H9 (cell line): Measurements from ENCODE around the gene TMCC1. TPM values are rescaled to one million over a fixed set of nuclear protein-coding genes. Genes with fewer than 3 reads are reported as not detected.

Experiments used
- DNase-seq: peaks from one replicate; pipeline ENCODE4 v3.0.0-alpha.2; 2017
- H2AFZ ChIP-seq: one replicate; pipeline ENCODE4 v1.6.1; 2013; ENCODE audit warnings: mild to moderate bottlenecking, low read length, control low read depth, moderate library complexity
- H2AK5ac ChIP-seq: 2 replicates; pipeline ENCODE4 v1.6.1; 2013; ENCODE audit warnings: low read length, control low read depth, mixed read lengths; ENCODE audit not compliant: insufficient read length
- H2BK120ac ChIP-seq: one replicate; pipeline ENCODE4 v1.6.1; 2013; ENCODE audit warnings: low read depth, mild to moderate bottlenecking, low read length, control low read depth, inconsistent platforms; ENCODE audit not compliant: poor library complexity, severe bottlenecking
- H2BK12ac ChIP-seq: 2 replicates; pipeline ENCODE4 v1.6.1; 2013; ENCODE audit warnings: low read length, control low read depth, mixed read lengths, low read depth; ENCODE audit not compliant: insufficient read length
- H2BK15ac ChIP-seq: 2 replicates; pipeline ENCODE4 v1.6.1; 2013; ENCODE audit warnings: low read depth, low read length, control low read depth
- H2BK20ac ChIP-seq: one replicate; pipeline ENCODE4 v1.6.1; 2013; ENCODE audit warnings: low read depth, mild to moderate bottlenecking, low read length, control low read depth, inconsistent platforms; ENCODE audit not compliant: poor library complexity, severe bottlenecking
- H2BK5ac ChIP-seq: 2 replicates; pipeline ENCODE4 v1.6.1; 2013; ENCODE audit warnings: low read length, control low read depth, mixed read lengths; ENCODE audit not compliant: insufficient read length
- H3K14ac ChIP-seq: 2 replicates; pipeline ENCODE4 v1.6.1; 2013; ENCODE audit warnings: low read length, control low read depth; ENCODE audit not compliant: insufficient read depth
- H3K18ac ChIP-seq: 2 replicates; pipeline ENCODE4 v1.6.1; 2013; ENCODE audit warnings: low read depth, mild to moderate bottlenecking, mixed read lengths, low read length, control low read depth; ENCODE audit not compliant: insufficient read length
- H3K23ac ChIP-seq: 2 replicates; pipeline ENCODE4 v1.6.1; 2013; ENCODE audit warnings: low read length, control low read depth, mixed read lengths, low read depth; ENCODE audit not compliant: insufficient read length
- H3K23me2 ChIP-seq: 2 replicates; pipeline ENCODE4 v1.6.1; 2013; ENCODE audit warnings: low read depth, mild to moderate bottlenecking, mixed read lengths, low read length, control low read depth; ENCODE audit not compliant: insufficient read length, poor library complexity, severe bottlenecking
- H3K27ac ChIP-seq: 2 replicates; pipeline ENCODE4 v1.5.1; 2013; ENCODE audit warnings: low read length, control low read depth, mixed read lengths, low read depth; ENCODE audit not compliant: insufficient read length
- H3K27me3 ChIP-seq: 2 replicates; pipeline ENCODE4 v1.6.1; 2013; ENCODE audit warnings: low read length, control low read depth, inconsistent platforms; ENCODE audit not compliant: insufficient read depth
- H3K4ac ChIP-seq: 2 replicates; pipeline ENCODE4 v1.6.1; 2013; ENCODE audit warnings: low read depth, mild to moderate bottlenecking, control low read depth, inconsistent platforms, low read length, moderate library complexity
- H3K4me1 ChIP-seq: 2 replicates; pipeline ENCODE4 v1.6.1; 2013; ENCODE audit warnings: low read length, control low read depth, inconsistent platforms; ENCODE audit not compliant: insufficient read depth
- H3K4me2 ChIP-seq: 2 replicates; pipeline ENCODE4 v1.6.1; 2013; ENCODE audit warnings: low read length, control low read depth, mixed read lengths; ENCODE audit not compliant: insufficient read length, insufficient read depth
- H3K56ac ChIP-seq: 2 replicates; pipeline ENCODE4 v1.6.1; 2013; ENCODE audit warnings: low read depth, mild to moderate bottlenecking, mixed read lengths, low read length, control low read depth; ENCODE audit not compliant: insufficient read length
- H3K79me1 ChIP-seq: 2 replicates; pipeline ENCODE4 v1.6.1; 2013; ENCODE audit warnings: low read depth, mild to moderate bottlenecking, moderate library complexity, low read length, control low read depth, inconsistent platforms; ENCODE audit not compliant: insufficient read depth, poor library complexity, severe bottlenecking
- H3K79me2 ChIP-seq: 2 replicates; pipeline ENCODE4 v1.6.1; 2013; ENCODE audit warnings: low read length, control low read depth, inconsistent platforms; ENCODE audit not compliant: insufficient read depth
- H3K9ac ChIP-seq: 2 replicates; pipeline ENCODE4 v1.6.1; 2013; ENCODE audit warnings: low read length, control low read depth, mixed read lengths; ENCODE audit not compliant: insufficient read length; ENCODE audit errors: extremely low read depth
- H3K9me3 ChIP-seq: one replicate; pipeline ENCODE4 v1.6.1; 2013; ENCODE audit warnings: low read depth, low read length, inconsistent platforms; ENCODE audit not compliant: control insufficient read depth
- H3T11ph ChIP-seq: one replicate; pipeline ENCODE4 v1.6.1; 2013; ENCODE audit warnings: mild to moderate bottlenecking, low read length, control low read depth, inconsistent platforms
- H4K20me1 ChIP-seq: one replicate; pipeline ENCODE4 v1.6.1; 2013; ENCODE audit not compliant: control insufficient read depth, insufficient read length, insufficient read depth
- H4K5ac ChIP-seq: 2 replicates; pipeline ENCODE4 v1.6.1; 2013; ENCODE audit warnings: low read depth, mild to moderate bottlenecking, mixed read lengths, low read length, control low read depth; ENCODE audit not compliant: insufficient read length
- H4K8ac ChIP-seq: replicated peaks from 2 replicates; pipeline ENCODE4 v1.6.1; 2013; ENCODE audit warnings: low read length, control low read depth, mixed read lengths, low read depth; ENCODE audit not compliant: insufficient read length
- H4K91ac ChIP-seq: 2 replicates; pipeline ENCODE4 v1.6.1; 2013; ENCODE audit warnings: low read depth, mild to moderate bottlenecking, moderate library complexity, mixed read lengths, low read length, control low read depth; ENCODE audit not compliant: insufficient read length
- H3K27ac Mint-ChIP-seq, 3 experiments: 2 replicates in 2 of 3; 3 replicates in 1 of 3; pipeline ENCODE4 v1.8.0; 2020 to 2021; ENCODE audit warnings: mixed read lengths in 3 of 3, mild to moderate bottlenecking in 1 of 3, moderate library complexity in 1 of 3
- H3K27me3 Mint-ChIP-seq: 2 replicates; pipeline ENCODE4 v1.8.0; 2021; ENCODE audit warnings: low read depth, mild to moderate bottlenecking, moderate library complexity, mixed read lengths
- H3K36me3 Mint-ChIP-seq, 3 experiments: 2 replicates in 2 of 3; 3 replicates in 1 of 3; pipeline ENCODE4 v1.8.0; 2020 to 2021; ENCODE audit warnings: low read depth in 3 of 3, mixed read lengths in 3 of 3; ENCODE audit not compliant: insufficient read depth in 1 of 3
- H3K4me1 Mint-ChIP-seq, 2 experiments: 2 replicates each; pipeline ENCODE4 v1.8.0; 2020; ENCODE audit warnings: mixed read lengths in 2 of 2
- H3K4me3 Mint-ChIP-seq, 2 experiments: 2 replicates in 1 of 2; 3 replicates in 1 of 2; pipeline ENCODE4 v1.8.0; 2020 to 2021; ENCODE audit warnings: mild to moderate bottlenecking in 2 of 2, mixed read lengths in 2 of 2, moderate library complexity in 1 of 2
- H3K9me3 Mint-ChIP-seq, 2 experiments: 2 replicates in 1 of 2; 3 replicates in 1 of 2; pipeline ENCODE4 v1.8.0; 2020; ENCODE audit warnings: mild to moderate bottlenecking in 2 of 2, mixed read lengths in 2 of 2, moderate library complexity in 1 of 2
- CTCF ChIP-seq: fragments of 200-600 bp; sonication (generic); conservative IDR thresholded peaks from 3 replicates; pipeline ENCODE4 v1.8.0; 2021; ENCODE audit warnings: antibody characterized with exemption, mild to moderate bottlenecking
- WGBS: extraction: QIAGEN DNeasy Blood & Tissue Kit; methylation state at CpG from one replicate; pipeline ENCODE4 v1.1.7; 2013; ENCODE audit warnings: missing lambda C conversion rate, low lambda C conversion rate, mixed read lengths; ENCODE audit not compliant: insufficient read length; ENCODE audit errors: extremely low coverage; 5-methylcytosine and 5-hydroxymethylcytosine counted together
- total RNA-seq: library from RNA; stranded (reverse); gene quantifications from 2 replicates; pipeline ENCODE4 v1.2.1, GENCODE V29; 2021

TMCC1 gene
- total RNA-seq, 1 experiment from 2014 or later, result 24.4 TPM

DNA sequence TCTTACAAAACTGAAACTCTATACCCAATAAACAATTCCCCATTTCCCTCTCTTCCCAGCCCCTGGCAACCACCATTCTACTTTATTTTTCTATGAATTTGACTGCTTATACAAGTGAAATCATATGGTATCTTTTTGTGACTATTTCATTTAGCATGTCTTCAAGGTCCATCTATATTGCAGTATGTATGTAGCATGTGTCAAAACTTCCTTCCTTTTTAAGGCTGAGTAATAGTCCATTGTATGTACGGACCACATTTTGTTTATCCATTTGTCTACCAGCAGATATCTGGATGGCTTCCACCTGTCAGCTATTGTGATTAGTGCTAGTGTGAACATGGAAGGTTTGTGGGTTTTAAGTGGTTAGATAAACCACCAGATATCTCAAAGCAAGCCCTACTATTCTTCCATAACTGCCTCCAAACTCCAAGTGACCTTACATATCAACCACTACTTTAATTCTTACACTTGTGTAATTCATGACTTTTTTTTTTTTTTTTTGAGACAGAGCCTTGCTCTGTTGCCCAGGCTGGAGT lies 134.7 kb downstream of the TMCC1 start:
- Histone ChIP-seq H3K4ac (no peak overlapping the region), H4K20me1 (no peaks in the 10 kb centered on the region), H3K9me3 (no peaks in the 10 kb centered on the region), H3K56ac (no peak overlapping the region), H2BK5ac (no peak overlapping the region), H2AK5ac (no peak overlapping the region), H3K27me3 (no peaks in the 10 kb centered on the region), H4K8ac (no peak overlapping the region), H2BK12ac (no peak overlapping the region), H2BK15ac (no peak overlapping the region), H3K27ac (no peak overlapping the region), H2BK20ac (no peak overlapping the region), H4K91ac (no peak overlapping the region), H3T11ph (no peak overlapping the region), H3K18ac (no peak overlapping the region), H2BK120ac (no peak overlapping the region), H2AFZ (no peak overlapping the region), H4K5ac (no peak overlapping the region), H3K4me2 (no peak overlapping the region), H3K79me1 (no peaks in the 10 kb centered on the region), H3K9ac (no peak overlapping the region), H3K79me2 (no peaks in the 10 kb centered on the region), H3K23ac (no peak overlapping the region), H3K4me1 (no peaks in the 10 kb centered on the region), H3K23me2 (no peaks in the 10 kb centered on the region), H3K14ac (no peak overlapping the region)
- Mint-ChIP-seq H3K36me3 (peaks cover 3 to 12% (median 5%) of the 10 kb centered on the region in 3 experiments; a peak in 6 of 7 replicates), H3K27me3 (no peaks in the 10 kb centered on the region), H3K9me3 (0 out of 5 replicates have a peak, but pooled peaks cover 0 to 2% of the 10 kb centered on the region in 2 experiments), H3K4me1 (no peaks in the 10 kb centered on the region), H3K27ac (no peak overlapping the region), H3K4me3 (no peak overlapping the region)
- WGBS, result no CpG with 5 or more reads among the region's 1 CpG
- no peak for DNase-seq
- TF ChIP-seq CTCF, result no peak
